Transverse colon (tissue), 4 donors: ENCODE data around the gene LDLRAD4. TPM values are rescaled to one million over a fixed set of nuclear protein-coding genes. Genes with fewer than 3 reads are reported as not detected.

Experiments
- DNase-seq: peaks from one replicate; pipeline ENCODE4 v3.0.0-alpha.2; 2019
- H3K27ac ChIP-seq, 4 donors: fragments of 200-600 bp; sonication (generic); 2 replicates each; pipeline ENCODE4 v1.5.1; 2016 to 2018; ENCODE audit warnings: inconsistent platforms in 4 of 4
- H3K27me3 ChIP-seq: fragments of 200-600 bp; sonication (generic); 2 replicates; pipeline ENCODE4 v1.5.1; 2017; ENCODE audit warnings: inconsistent platforms
- H3K36me3 ChIP-seq, 4 donors: fragments of 200-600 bp; sonication (generic); 2 replicates each; pipeline ENCODE4 v1.5.1; 2017 to 2019; ENCODE audit warnings: inconsistent platforms in 4 of 4
- H3K4me1 ChIP-seq, 4 donors: fragments of 200-600 bp; sonication (generic); 2 replicates each; pipeline ENCODE4 v1.5.1; 2017 to 2020; ENCODE audit warnings: inconsistent platforms in 4 of 4
- H3K4me3 ChIP-seq, 4 donors: fragments of 200-600 bp; sonication (generic); 1 replicate in 1 of 4; 2 replicates in 3 of 4; pipeline versions ENCODE4 v1.5.1 to v1.6.1; 2017 to 2019; ENCODE audit warnings: inconsistent platforms in 4 of 4
- H3K9me3 ChIP-seq, 2 donors: fragments of 200-600 bp; sonication (generic); 2 replicates each; pipeline ENCODE4 v1.5.1; 2017 to 2019; ENCODE audit warnings: inconsistent platforms in 2 of 2
- CTCF ChIP-seq, 5 experiments: fragments of 200-600 bp in 3 of 5; fragments of 450-650 bp in 2 of 5; sonication (generic) in 3 of 5; IDR thresholded peaks; 1 replicate in 2 of 5; 2 replicates in 3 of 5; pipeline ENCODE4 v1.5.1; 2016 to 2017; ENCODE audit warnings: antibody characterized with exemption in 5 of 5, inconsistent platforms in 3 of 5, mild to moderate bottlenecking in 2 of 5, moderate library complexity in 1 of 5
- EP300 ChIP-seq: sonication (generic); formaldehyde crosslinking; IDR thresholded peaks from one replicate; pipeline ENCODE4 v1.6.1; 2017; ENCODE audit warnings: antibody characterized with exemption, low read depth
- POLR2A ChIP-seq: fragments of 450-650 bp; IDR thresholded peaks from one replicate; pipeline ENCODE4 v1.6.1; 2016; ENCODE audit warnings: antibody characterized with exemption, mild to moderate bottlenecking, moderate library complexity
- POLR2AphosphoS5 ChIP-seq, 3 donors: sonication (generic); formaldehyde crosslinking; IDR thresholded peaks; one replicate each; pipeline ENCODE4 v1.6.1; 2016; ENCODE audit warnings: antibody characterized with exemption in 3 of 3
- WGBS, 2 donors: methylation state at CpG; one replicate each; pipeline ENCODE4 v1.1.5; 2018; ENCODE audit warnings: low coverage in 1 of 2; 5-methylcytosine and 5-hydroxymethylcytosine counted together
- in situ Hi-C, 4 donors: fragments of 200-750 bp; cut with MboI; loops; one replicate each; pipeline versions ENCODE4 v1.15.0 to v1.15.1; 2017; ENCODE audit warnings: low sequenced_read_pairs in 3 of 4, low pct_ligation_motif_present in 1 of 4, low pct_unique_long_range_greater_than_20kb in 1 of 4
- intact Hi-C: fragments of 100-400 bp; cut with DNase I; formaldehyde crosslinking; loops from one replicate; pipeline ENCODE4 v1.15.1; 2023; ENCODE audit warnings: low total_unique reads
- total RNA-seq, 4 donors: library from RNA; depleted of rRNA; stranded (reverse); fragments of >200 nt; gene quantifications; one replicate each; pipeline ENCODE4 v1.1.0, GENCODE V29; 2016

Gene LDLRAD4
- total RNA-seq, 4 donors from 2014 or later: 34.8 to 277 (median 60.6) TPM

- no peaks in the 10 kb centered on the region for H3K27me3 ChIP-seq
- no peak overlapping the region for H3K27ac ChIP-seq
- no peak for DNase-seq
- TF ChIP-seq POLR2AphosphoS5 (IDR thresholded peaks at IDR 0.05) (no peak), POLR2A (no peak), EP300 (no peak), CTCF (IDR thresholded peaks at IDR 0.05) (no peak)
- in situ Hi-C loops (no loop called here), intact Hi-C loops (no loop called here)
- peaks cover 0 to 9% (median under 1%) of the 10 kb centered on the region in 4 donors for H3K4me1 ChIP-seq
- 86 to 93% methylated on average over 5 to 9 of the region's 9 CpGs for WGBS, 2 donors
- no peaks in the 10 kb centered on the region for H3K9me3 ChIP-seq
- no peaks in the 10 kb centered on the region for H3K36me3 ChIP-seq
- H3K4me3 ChIP-seq: no peak overlapping the region
Observed at GRCh38 chr18:13423352-13423751, 204.8 kb downstream of the LDLRAD4 start.

- no peaks in the 10 kb centered on the region for H3K9me3 ChIP-seq
- DNase-seq: no peak
- H3K4me1 ChIP-seq: peaks cover 0 to 3% (median 0%) of the 10 kb centered on the region in 4 donors
- no peaks in the 10 kb centered on the region for H3K27me3 ChIP-seq
- intact Hi-C loops: no loop called here
- in situ Hi-C loops: no loop called here
- no peak for TF ChIP-seq POLR2A
- TF ChIP-seq EP300: no peak
- TF ChIP-seq POLR2AphosphoS5 (IDR thresholded peaks at IDR 0.05): no peak
- no peak for TF ChIP-seq CTCF (IDR thresholded peaks at IDR 0.05)
- H3K4me3 ChIP-seq: no peak overlapping the region
- 93 to 98% methylated on average over 5 to 7 of the region's 7 CpGs for WGBS, 2 donors
- H3K27ac ChIP-seq: no peak overlapping the region
- no peaks in the 10 kb centered on the region for H3K36me3 ChIP-seq
Observed at GRCh38 chr18:13424363-13424762, 205.8 kb downstream of the LDLRAD4 start.

GRCh38 chr18:13425357-13426091, 207.0 kb downstream of the LDLRAD4 start:
- Histone ChIP-seq H3K4me1 (peaks cover 0 to 3% (median 0%) of the 10 kb centered on the region in 4 donors), H3K36me3 (no peaks in the 10 kb centered on the region), H3K27ac (no peak overlapping the region), H3K4me3 (no peak overlapping the region), H3K9me3 (no peaks in the 10 kb centered on the region), H3K27me3 (no peaks in the 10 kb centered on the region)
- 40 to 68% methylated on average over 2 to 16 of the region's 16 CpGs for WGBS, 2 donors
- in situ Hi-C loops: loop anchor here in 1 of 4 donors (25.0 kb wide), 1 partner anchor 112 kb away; no protein-coding TSS in a partner anchor
- intact Hi-C loops: no loop called here
- TF ChIP-seq EP300: no peak
- TF ChIP-seq POLR2A: no peak
- TF ChIP-seq POLR2AphosphoS5 (IDR thresholded peaks at IDR 0.05): no peak
- TF ChIP-seq CTCF (IDR thresholded peaks at IDR 0.05): no peak
- no peak for DNase-seq

- in situ Hi-C loops: loop anchor here in 1 of 4 donors (25.0 kb wide), 1 partner anchor 110 kb away; no protein-coding TSS in a partner anchor
- no peak for DNase-seq
- Histone ChIP-seq H3K4me3 (no peak overlapping the region), H3K9me3 (no peaks in the 10 kb centered on the region), H3K27ac (no peak overlapping the region), H3K4me1 (peaks cover 0 to 3% (median 0%) of the 10 kb centered on the region in 4 donors), H3K36me3 (no peaks in the 10 kb centered on the region), H3K27me3 (no peaks in the 10 kb centered on the region)
- intact Hi-C loops: no loop called here
- TF ChIP-seq POLR2AphosphoS5 (IDR thresholded peaks at IDR 0.05): no peak
- TF ChIP-seq CTCF (IDR thresholded peaks at IDR 0.05): no peak
- TF ChIP-seq POLR2A: no peak
- TF ChIP-seq EP300: no peak
- WGBS, 2 donors: 59 to 79% methylated on average over 3 of the region's 3 CpGs
Observed at GRCh38 chr18:13427354-13427753, 208.8 kb downstream of the LDLRAD4 start.
